ENCODE results near the gene GNG12.

The GNG12 gene

GRCh38 chr1:67787746-67788145, 45.5 kb downstream of the GNG12 start:
- no peak for DNase-seq (ENCODE audit: low read depth in 2 of 2)

- DNase-seq (ENCODE audit: low read depth in 2 of 2), result no peak
Observed at GRCh38 chr1:67785847-67786753, 47.2 kb downstream of the GNG12 start.

- no peak for DNase-seq (ENCODE audit: low read depth in 2 of 2)
Observed at GRCh38 chr1:67784545-67785186, 48.6 kb downstream of the GNG12 start.

- DNase-seq (ENCODE audit: low read depth in 2 of 2), result no peak
Observed at GRCh38 chr1:67780637-67781036, 52.6 kb downstream of the GNG12 start.

GRCh38 chr1:67777440-67777839, 55.8 kb downstream of the GNG12 start:
- DNase-seq (ENCODE audit: low read depth in 2 of 2), result no peak

GRCh38 chr1:67777016-67777415, 56.3 kb downstream of the GNG12 start:
- DNase-seq (ENCODE audit: low read depth in 2 of 2), result no peak

GRCh38 chr1:67773462-67773861, 59.8 kb downstream of the GNG12 start:
- DNase-seq (ENCODE audit: low read depth in 2 of 2), result no peak

- peak in 1 of 2 experiments; percentile 58 for DNase-seq (ENCODE audit: low read depth in 2 of 2)
Observed at GRCh38 chr1:67771749-67772148, 61.5 kb downstream of the GNG12 start.

GRCh38 chr1:67771152-67771551, 62.1 kb downstream of the GNG12 start:
- DNase-seq (ENCODE audit: low read depth in 2 of 2), result no peak

- no peak for DNase-seq (ENCODE audit: low read depth in 2 of 2)
Observed at GRCh38 chr1:67769633-67770256, 63.5 kb downstream of the GNG12 start.

GRCh38 chr1:67768480-67768879, 64.8 kb downstream of the GNG12 start:
- DNase-seq (ENCODE audit: low read depth in 2 of 2), result no peak

- no peak for DNase-seq (ENCODE audit: low read depth in 2 of 2)
Observed at GRCh38 chr1:67767103-67767782, 66.0 kb downstream of the GNG12 start.

- peak; percentile 72 to 76 for DNase-seq (ENCODE audit: low read depth in 2 of 2)
Observed at GRCh38 chr1:67766141-67766978, 66.9 kb downstream of the GNG12 start.

- no peak for DNase-seq (ENCODE audit: low read depth in 2 of 2)
Observed at GRCh38 chr1:67764633-67765032, 68.6 kb downstream of the GNG12 start.

- no peak for DNase-seq (ENCODE audit: low read depth in 2 of 2)
Observed at GRCh38 chr1:67761730-67762129, 71.5 kb downstream of the GNG12 start.

GRCh38 chr1:67761091-67761490, 72.2 kb downstream of the GNG12 start:
- no peak for DNase-seq (ENCODE audit: low read depth in 2 of 2)

- no peak for DNase-seq (ENCODE audit: low read depth in 2 of 2)
Observed at GRCh38 chr1:67760030-67760821, 73.0 kb downstream of the GNG12 start.

GRCh38 chr1:67759692-67760029, 73.6 kb downstream of the GNG12 start:
- DNase-seq (ENCODE audit: low read depth in 2 of 2), result no peak

- DNase-seq (ENCODE audit: low read depth in 2 of 2), result no peak
Observed at GRCh38 chr1:67759066-67759465, 74.2 kb downstream of the GNG12 start.

- DNase-seq (ENCODE audit: low read depth in 2 of 2), result no peak
Observed at GRCh38 chr1:67755619-67756018, 77.6 kb downstream of the GNG12 start.
